ENCODE data around the gene USO1.

- TF ChIP-seq CTCF (IDR thresholded peaks at IDR 0.05) (no peak), EZH2 (IDR thresholded peaks at IDR 0.05) (no peak), EZH2phosphoT487 (IDR thresholded peaks at IDR 0.05) (no peak)
Measured at GRCh38 chr4:75726577-75726976, 2.2 kb downstream of the USO1 start.

Measured in neural progenitor cell (in vitro differentiated cells).